HepG2 (cell line): Measurements from ENCODE around the gene WNT5B. TPM values are rescaled to one million over a fixed set of nuclear protein-coding genes. Genes with fewer than 3 reads are reported as not detected.

Experiments
- FUBP1 ChIP-seq: sonication (generic); formaldehyde crosslinking; IDR thresholded peaks from 2 replicates; pipeline ENCODE4 v1.5.1; 2020; ENCODE audit warnings: missing genetic modification reagents, mild to moderate bottlenecking, borderline replicate concordance
- SIX4 ChIP-seq: sonication (generic); formaldehyde crosslinking; IDR thresholded peaks from 2 replicates; pipeline ENCODE4 v1.4.0; 2020; ENCODE audit warnings: missing genetic modification reagents
- TEAD2 ChIP-seq: sonication (generic); formaldehyde crosslinking; IDR thresholded peaks from 2 replicates; pipeline ENCODE4 v1.9.0; 2021; ENCODE audit warnings: missing genetic modification reagents
- ZNF225 ChIP-seq: sonication (generic); formaldehyde crosslinking; IDR thresholded peaks from 2 replicates; pipeline ENCODE4 v1.4.0; 2020; ENCODE audit warnings: mild to moderate bottlenecking, missing genetic modification reagents
- ZNF431 ChIP-seq: sonication (generic); formaldehyde crosslinking; IDR thresholded peaks from 2 replicates; pipeline ENCODE4 v1.9.0; 2022; ENCODE audit warnings: missing genetic modification reagents, low read depth, mild to moderate bottlenecking, borderline replicate concordance
- ZNF546 ChIP-seq: sonication (generic); formaldehyde crosslinking; conservative IDR thresholded peaks from 2 replicates; pipeline ENCODE4 v1.8.1; 2023; ENCODE audit warnings: mild to moderate bottlenecking, missing genetic modification reagents
- ZNF790 ChIP-seq: sonication (generic); formaldehyde crosslinking; IDR thresholded peaks from 2 replicates; pipeline ENCODE4 v1.8.0; 2022; ENCODE audit warnings: missing genetic modification reagents, mild to moderate bottlenecking, borderline replicate concordance
- ZNF816 ChIP-seq: sonication (generic); formaldehyde crosslinking; IDR thresholded peaks from 2 replicates; pipeline ENCODE4 v1.8.0; 2022; ENCODE audit warnings: missing genetic modification reagents, mild to moderate bottlenecking, borderline replicate concordance
- polyA plus RNA-seq, 8 experiments: library from polyadenylated mRNA; depleted of rRNA in 3 of 8; stranded (reverse) in 7 of 8; unstranded in 1 of 8; fragments of >200 nt; fragmentation: Illumina TruSeq in 4 of 8; extraction: Trizol in 4 of 8; gene quantifications; 2 replicates each; pipeline versions ENCODE4 v1.2.1 to v1.2.3, GENCODE V29; 2011 to 2016; ENCODE audit warnings: low read depth in 4 of 8, missing spikeins in 1 of 8, mixed read lengths in 1 of 8; ENCODE audit not compliant: insufficient read depth in 1 of 8
- total RNA-seq, 5 experiments: library from RNA; depleted of rRNA; stranded (reverse); fragments of >200 nt; fragmentation: Illumina TruSeq; extraction: Trizol; gene quantifications; 2 replicates each; pipeline ENCODE4 v1.2.3, GENCODE V29; 2016; ENCODE audit warnings: low read depth in 1 of 5
- TF ChIP-seq, protein P1 (sequence below): sonication (generic); formaldehyde crosslinking; IDR thresholded peaks from 2 replicates; pipeline ENCODE4 v1.4.0; 2020; ENCODE audit warnings: missing genetic modification reagents
- TF ChIP-seq, protein P2 (sequence below): IDR thresholded peaks from 2 replicates; pipeline ENCODE4 v1.6.1; 2016; ENCODE audit warnings: mild to moderate bottlenecking

The WNT5B gene
- total and polyA plus RNA-seq, 2 of the 13 experiments (the other 11 are each of a cell fraction or from before 2014, with no cell fraction given), result 0.04 TPM; not detected in 1

GRCh38 chr12:1579651-1580435 is 49.2 kb upstream of the WNT5B start (continued):
- no peak for TF ChIP-seq FUBP1 (CRISPR knock-in tag)
- TF ChIP-seq, protein P1, sequence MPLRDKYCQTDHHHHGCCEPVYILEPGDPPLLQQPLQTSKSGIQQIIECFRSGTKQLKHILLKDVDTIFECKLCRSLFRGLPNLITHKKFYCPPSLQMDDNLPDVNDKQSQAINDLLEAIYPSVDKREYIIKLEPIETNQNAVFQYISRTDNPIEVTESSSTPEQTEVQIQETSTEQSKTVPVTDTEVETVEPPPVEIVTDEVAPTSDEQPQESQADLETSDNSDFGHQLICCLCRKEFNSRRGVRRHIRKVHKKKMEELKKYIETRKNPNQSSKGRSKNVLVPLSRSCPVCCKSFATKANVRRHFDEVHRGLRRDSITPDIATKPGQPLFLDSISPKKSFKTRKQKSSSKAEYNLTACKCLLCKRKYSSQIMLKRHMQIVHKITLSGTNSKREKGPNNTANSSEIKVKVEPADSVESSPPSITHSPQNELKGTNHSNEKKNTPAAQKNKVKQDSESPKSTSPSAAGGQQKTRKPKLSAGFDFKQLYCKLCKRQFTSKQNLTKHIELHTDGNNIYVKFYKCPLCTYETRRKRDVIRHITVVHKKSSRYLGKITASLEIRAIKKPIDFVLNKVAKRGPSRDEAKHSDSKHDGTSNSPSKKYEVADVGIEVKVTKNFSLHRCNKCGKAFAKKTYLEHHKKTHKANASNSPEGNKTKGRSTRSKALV (CRISPR knock-in tag), result no peak
- no peak for TF ChIP-seq SIX4 (CRISPR knock-in tag)
- TF ChIP-seq TEAD2 (CRISPR knock-in tag), result no peak
- no peak for TF ChIP-seq ZNF790
- no peak for TF ChIP-seq ZNF816
- TF ChIP-seq, protein P2, sequence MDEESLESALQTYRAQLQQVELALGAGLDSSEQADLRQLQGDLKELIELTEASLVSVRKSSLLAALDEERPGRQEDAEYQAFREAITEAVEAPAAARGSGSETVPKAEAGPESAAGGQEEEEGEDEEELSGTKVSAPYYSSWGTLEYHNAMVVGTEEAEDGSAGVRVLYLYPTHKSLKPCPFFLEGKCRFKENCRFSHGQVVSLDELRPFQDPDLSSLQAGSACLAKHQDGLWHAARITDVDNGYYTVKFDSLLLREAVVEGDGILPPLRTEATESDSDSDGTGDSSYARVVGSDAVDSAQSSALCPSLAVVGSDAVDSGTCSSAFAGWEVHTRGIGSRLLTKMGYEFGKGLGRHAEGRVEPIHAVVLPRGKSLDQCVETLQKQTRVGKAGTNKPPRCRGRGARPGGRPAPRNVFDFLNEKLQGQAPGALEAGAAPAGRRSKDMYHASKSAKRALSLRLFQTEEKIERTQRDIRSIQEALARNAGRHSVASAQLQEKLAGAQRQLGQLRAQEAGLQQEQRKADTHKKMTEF (CRISPR knock-in tag), result no peak
- no peak for TF ChIP-seq ZNF225 (CRISPR knock-in tag)
- no peak for TF ChIP-seq ZNF431 (CRISPR knock-in tag)
- TF ChIP-seq ZNF546 (CRISPR knock-in tag), result no peak
